Stimulated activated naive CD4-positive, alpha-beta T cell (primary cell): ENCODE measurements around the gene RBM6.
"Not testable (repeated sequence)": the region's sequence is repeated elsewhere in the genome, so short reads cannot be mapped to it uniquely, and the experiment has no call there.

Experiments
- DNase-seq, 6 experiments: peaks; one replicate each; lab custom pipeline; 2025; lab: John Stamatoyannopoulos, UW

Gene RBM6

GRCh38 chr3:49939858-49940666 is at the start of gene RBM6:
RBM6 (plus strand) TSS chr3:49940150; CDS start chr3:49962642, 22,492 bp downstream.
- DNase-seq: peak; percentile 88 to 93 (median 90)

GRCh38 chr3:49895791-49896190 is 44.2 kb upstream of the RBM6 start:
- no peak for DNase-seq

- no peak for DNase-seq
Measured at GRCh38 chr3:49896345-49896744, 43.6 kb upstream of the RBM6 start.

GRCh38 chr3:49898991-49899390 is 41.0 kb upstream of the RBM6 start:
- DNase-seq: no peak

- DNase-seq: no peak
Measured at GRCh38 chr3:49899815-49900214, 40.1 kb upstream of the RBM6 start.

GRCh38 chr3:49900491-49901153 is 39.3 kb upstream of the RBM6 start:
- DNase-seq: no peak

- DNase-seq: no peak
Measured at GRCh38 chr3:49901366-49902339, 38.3 kb upstream of the RBM6 start.

GRCh38 chr3:49902511-49903345 is 37.2 kb upstream of the RBM6 start:
- no peak for DNase-seq

- peak; percentile 68 to 83 (median 76) for DNase-seq
Measured at GRCh38 chr3:49903451-49904424, 36.2 kb upstream of the RBM6 start, which contains the start of gene MST1R. MST1R (minus strand) TSS chr3:49903873; CDS start chr3:49903609, 264 bp downstream.

GRCh38 chr3:49904448-49904847 is 35.5 kb upstream of the RBM6 start:
- DNase-seq: not testable (repeated sequence)

GRCh38 chr3:49906073-49906743 is 33.7 kb upstream of the RBM6 start:
- peak; percentile 10 to 46 (median 17) for DNase-seq

- no peak for DNase-seq
Measured at GRCh38 chr3:49908373-49909199, 31.4 kb upstream of the RBM6 start.

GRCh38 chr3:49910409-49911123 is 29.4 kb upstream of the RBM6 start:
- no peak for DNase-seq

- DNase-seq: no peak
Measured at GRCh38 chr3:49911124-49911420, 28.9 kb upstream of the RBM6 start.

GRCh38 chr3:49911611-49912010 is 28.3 kb upstream of the RBM6 start:
- no peak for DNase-seq

GRCh38 chr3:49912881-49913281 is 27.1 kb upstream of the RBM6 start:
- DNase-seq: no peak

- no peak for DNase-seq
Measured at GRCh38 chr3:49914906-49915305, 25.0 kb upstream of the RBM6 start.

- DNase-seq: no peak
Measured at GRCh38 chr3:49916686-49917085, 23.3 kb upstream of the RBM6 start.
